ENCODE results near the gene SRM. TPM values are rescaled to one million over a fixed set of nuclear protein-coding genes. Genes with fewer than 3 reads are reported as not detected.
"Not testable (repeated sequence)": the region's sequence is repeated elsewhere in the genome, so short reads cannot be mapped to it uniquely, and the experiment has no call there.

The SRM gene
- total RNA-seq, 2 experiments from 2014 or later: 65.2 to 208 TPM

DNA sequence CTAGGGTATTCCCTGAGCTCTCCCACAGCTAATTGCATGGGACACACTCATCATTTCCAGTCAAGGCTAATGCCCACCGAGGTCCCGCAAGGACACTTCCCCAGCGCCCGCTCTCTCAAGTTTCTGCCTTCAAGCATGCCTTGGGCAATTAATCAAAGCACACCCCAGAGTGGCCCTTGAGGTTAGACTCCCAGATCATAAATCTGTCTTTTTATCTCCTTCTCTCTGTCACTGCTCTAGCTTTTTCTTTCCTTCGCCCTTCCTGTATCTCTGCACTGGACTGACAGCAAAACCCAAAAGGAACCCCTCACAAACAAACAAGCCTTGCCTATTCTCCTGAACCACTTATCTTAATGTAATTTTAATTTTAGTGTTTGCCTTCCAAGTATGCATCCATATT is 47.8 kb upstream of the SRM start:
- no peak overlapping the region for H3K4me3 ChIP-seq (ENCODE audit: low read depth, low read length, poor library complexity, severe bottlenecking)
- CTCF ChIA-PET (ENCODE audit: unreplicated experiment): no interaction called here
- no peak for TF ChIP-seq EZH2phosphoT487 (IDR thresholded peaks at IDR 0.05; ENCODE audit: borderline replicate concordance, low read depth, low read length)
- TF ChIP-seq, protein P1, sequence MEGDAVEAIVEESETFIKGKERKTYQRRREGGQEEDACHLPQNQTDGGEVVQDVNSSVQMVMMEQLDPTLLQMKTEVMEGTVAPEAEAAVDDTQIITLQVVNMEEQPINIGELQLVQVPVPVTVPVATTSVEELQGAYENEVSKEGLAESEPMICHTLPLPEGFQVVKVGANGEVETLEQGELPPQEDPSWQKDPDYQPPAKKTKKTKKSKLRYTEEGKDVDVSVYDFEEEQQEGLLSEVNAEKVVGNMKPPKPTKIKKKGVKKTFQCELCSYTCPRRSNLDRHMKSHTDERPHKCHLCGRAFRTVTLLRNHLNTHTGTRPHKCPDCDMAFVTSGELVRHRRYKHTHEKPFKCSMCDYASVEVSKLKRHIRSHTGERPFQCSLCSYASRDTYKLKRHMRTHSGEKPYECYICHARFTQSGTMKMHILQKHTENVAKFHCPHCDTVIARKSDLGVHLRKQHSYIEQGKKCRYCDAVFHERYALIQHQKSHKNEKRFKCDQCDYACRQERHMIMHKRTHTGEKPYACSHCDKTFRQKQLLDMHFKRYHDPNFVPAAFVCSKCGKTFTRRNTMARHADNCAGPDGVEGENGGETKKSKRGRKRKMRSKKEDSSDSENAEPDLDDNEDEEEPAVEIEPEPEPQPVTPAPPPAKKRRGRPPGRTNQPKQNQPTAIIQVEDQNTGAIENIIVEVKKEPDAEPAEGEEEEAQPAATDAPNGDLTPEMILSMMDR (conservative IDR thresholded peaks at IDR 0.05; ENCODE audit: low read length): no peak
- DNase-seq (ENCODE audit: low spot score): no peak
- H4K20me1 ChIP-seq (ENCODE audit: insufficient read depth, low read length): no peaks in the 10 kb centered on the region
- H2AFZ ChIP-seq (ENCODE audit: low read length): no peak overlapping the region
- no peaks in the 10 kb centered on the region for H3K4me1 ChIP-seq (ENCODE audit: insufficient read depth, low read length, poor library complexity, severe bottlenecking)
- H3K27ac ChIP-seq (ENCODE audit: low read depth, low read length, poor library complexity, severe bottlenecking): no peak overlapping the region
- no peak overlapping the region for H3K4me2 ChIP-seq (ENCODE audit: low read length)
- no peaks in the 10 kb centered on the region for H3K9me2 ChIP-seq (ENCODE audit: insufficient read depth, low read length)
- no peaks in the 10 kb centered on the region for H3K79me2 ChIP-seq (ENCODE audit: insufficient read depth, low read depth, low read length)
- no TSS peak for BruUV-seq (replicated peaks)
- H3K36me3 ChIP-seq (ENCODE audit: insufficient read depth, low read length): peaks cover 45% of the 10 kb centered on the region
- no peaks in the 10 kb centered on the region for H3K9me3 ChIP-seq (ENCODE audit: low read length)
- intact Hi-C loops (cut with micrococcal nuclease; ENCODE audit: unreplicated experiment): no loop called here
- POLR2A ChIA-PET: interaction anchor here (0.5 to 1.7 kb wide), 3 partner anchors 8 to 144 kb away, joined by 3 to 7 read pairs (median 4); partner anchors contain the start of gene EXOSC10

DNA sequence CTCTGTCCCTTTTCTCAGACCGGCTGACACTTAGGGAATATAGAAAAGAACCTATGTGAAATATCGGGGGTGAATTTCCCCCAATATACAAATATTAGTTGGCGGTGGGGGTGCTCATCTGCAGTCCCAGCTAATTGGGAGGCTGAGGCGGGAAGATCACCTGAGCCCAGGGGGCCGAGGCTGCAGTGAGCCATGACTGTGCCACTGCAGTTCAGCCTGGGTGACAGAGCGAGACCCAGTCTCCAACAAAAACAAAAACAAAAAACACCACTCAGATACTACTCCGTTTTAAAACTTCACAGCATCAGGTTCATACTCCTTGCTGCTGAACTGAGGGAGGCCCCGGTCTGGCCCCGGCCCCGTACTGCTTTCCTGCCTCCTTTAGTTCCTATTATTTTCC is 45.8 kb upstream of the SRM start:
- BruUV-seq (replicated peaks): no TSS peak
- H3K4me2 ChIP-seq (ENCODE audit: low read length): no peak overlapping the region
- no peaks in the 10 kb centered on the region for H3K9me3 ChIP-seq (ENCODE audit: low read length)
- no peak overlapping the region for H2AFZ ChIP-seq (ENCODE audit: low read length)
- H3K36me3 ChIP-seq (ENCODE audit: insufficient read depth, low read length): peaks cover 37% of the 10 kb centered on the region
- CTCF ChIA-PET (ENCODE audit: unreplicated experiment): no interaction called here
- TF ChIP-seq EZH2phosphoT487 (IDR thresholded peaks at IDR 0.05; ENCODE audit: borderline replicate concordance, low read depth, low read length): no peak
- TF ChIP-seq, protein P1 (conservative IDR thresholded peaks at IDR 0.05; ENCODE audit: low read length): no peak
- no peak overlapping the region for H3K4me3 ChIP-seq (ENCODE audit: low read depth, low read length, poor library complexity, severe bottlenecking)
- no peaks in the 10 kb centered on the region for H3K9me2 ChIP-seq (ENCODE audit: insufficient read depth, low read length)
- no peak for DNase-seq (ENCODE audit: low spot score)
- intact Hi-C loops (cut with micrococcal nuclease; ENCODE audit: unreplicated experiment): no loop called here
- no peaks in the 10 kb centered on the region for H3K4me1 ChIP-seq (ENCODE audit: insufficient read depth, low read length, poor library complexity, severe bottlenecking)
- H3K79me2 ChIP-seq (ENCODE audit: insufficient read depth, low read depth, low read length): no peaks in the 10 kb centered on the region
- no peaks in the 10 kb centered on the region for H4K20me1 ChIP-seq (ENCODE audit: insufficient read depth, low read length)
- POLR2A ChIA-PET: no interaction called here
- H3K27ac ChIP-seq (ENCODE audit: low read depth, low read length, poor library complexity, severe bottlenecking): no peak overlapping the region

DNA sequence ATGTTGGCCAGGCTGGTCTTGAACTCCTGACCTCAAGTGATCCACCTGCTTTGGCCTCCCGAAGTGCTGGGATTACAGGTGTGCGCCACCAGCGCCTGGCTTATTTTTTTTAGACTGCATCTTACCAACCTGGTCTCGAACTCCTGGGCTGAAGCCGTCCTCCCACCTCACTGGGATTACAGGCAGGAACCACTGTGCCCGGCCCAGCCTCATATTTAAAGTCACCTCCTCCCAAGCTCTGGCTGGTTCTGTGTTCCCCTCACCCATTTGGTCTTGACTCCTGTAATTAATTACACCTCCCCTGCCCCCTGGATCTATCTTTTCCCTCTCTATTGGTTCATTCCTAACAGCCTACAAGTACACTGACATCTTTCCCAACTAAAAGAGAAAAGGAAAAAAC is 41.5 kb upstream of the SRM start:
- no peaks in the 10 kb centered on the region for H3K9me2 ChIP-seq (ENCODE audit: insufficient read depth, low read length)

DNA sequence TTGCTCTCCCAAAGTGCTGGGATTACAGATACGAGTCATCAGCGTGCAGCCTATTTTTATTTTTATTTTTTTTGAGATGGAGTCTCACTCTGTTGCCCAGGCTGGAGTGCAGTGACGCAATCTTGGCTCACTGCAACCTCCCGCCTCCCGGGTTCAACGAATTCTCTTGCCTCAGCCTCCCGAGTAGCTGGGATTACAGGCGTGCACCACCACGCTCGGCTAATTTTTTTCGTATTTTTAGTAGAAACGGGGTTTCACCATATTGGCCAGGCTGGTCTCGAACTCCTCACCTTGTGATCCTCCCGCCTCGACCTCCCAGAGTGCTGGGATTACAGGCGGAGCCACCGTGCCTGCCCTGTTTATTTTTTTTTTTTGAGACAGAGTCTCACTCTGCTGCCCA is 41.0 kb upstream of the SRM start:
- intact Hi-C loops (cut with micrococcal nuclease; ENCODE audit: unreplicated experiment); CTCF ChIA-PET (ENCODE audit: unreplicated experiment); H3K4me2 ChIP-seq (ENCODE audit: low read length); H3K9me2 ChIP-seq (ENCODE audit: insufficient read depth, low read length); H3K27ac ChIP-seq (ENCODE audit: low read depth, low read length, poor library complexity, severe bottlenecking); H2AFZ ChIP-seq (ENCODE audit: low read length); H3K9me3 ChIP-seq (ENCODE audit: low read length); DNase-seq (ENCODE audit: low spot score); H4K20me1 ChIP-seq (ENCODE audit: insufficient read depth, low read length); H3K4me3 ChIP-seq (ENCODE audit: low read depth, low read length, poor library complexity, severe bottlenecking); BruUV-seq (replicated peaks): not testable (repeated sequence)
- peaks cover 16% of the 10 kb centered on the region for H3K4me1 ChIP-seq (ENCODE audit: insufficient read depth, low read length, poor library complexity, severe bottlenecking)
- H3K36me3 ChIP-seq (ENCODE audit: insufficient read depth, low read length): peaks cover 26% of the 10 kb centered on the region
- POLR2A ChIA-PET: interaction anchor here (0.6 to 1.0 kb wide), 2 partner anchors 31 to 249 kb away, joined by 3 to 5 read pairs; no protein-coding TSS in a partner anchor
- peaks cover 18% of the 10 kb centered on the region for H3K79me2 ChIP-seq (ENCODE audit: insufficient read depth, low read depth, low read length)

More for the DNA sequence above, 41.5 kb upstream of the SRM start:
- no peak for TF ChIP-seq EZH2phosphoT487 (IDR thresholded peaks at IDR 0.05; ENCODE audit: borderline replicate concordance, low read depth, low read length)
- TF ChIP-seq, protein P1 (conservative IDR thresholded peaks at IDR 0.05; ENCODE audit: low read length): no peak
- Histone ChIP-seq H2AFZ (ENCODE audit: low read length) (no peak overlapping the region), H3K36me3 (ENCODE audit: insufficient read depth, low read length) (peaks cover 26% of the 10 kb centered on the region), H3K9me3 (ENCODE audit: low read length) (no peaks in the 10 kb centered on the region), H3K4me3 (ENCODE audit: low read depth, low read length, poor library complexity, severe bottlenecking) (no peak overlapping the region), H4K20me1 (ENCODE audit: insufficient read depth, low read length) (no peaks in the 10 kb centered on the region), H3K4me2 (ENCODE audit: low read length) (no peak overlapping the region), H3K27ac (ENCODE audit: low read depth, low read length, poor library complexity, severe bottlenecking) (no peak overlapping the region), H3K4me1 (ENCODE audit: insufficient read depth, low read length, poor library complexity, severe bottlenecking) (peaks cover 16% of the 10 kb centered on the region), H3K79me2 (ENCODE audit: insufficient read depth, low read depth, low read length) (peaks cover 18% of the 10 kb centered on the region)
- ChIA-PET POLR2A (interaction anchor here (0.5 to 1.0 kb wide), 2 partner anchors 21 to 30 kb away, joined by 3 to 5 read pairs; no protein-coding TSS in a partner anchor), CTCF (ENCODE audit: unreplicated experiment) (no interaction called here)
- BruUV-seq (replicated peaks): no TSS peak
- intact Hi-C loops (cut with micrococcal nuclease; ENCODE audit: unreplicated experiment): no loop called here
- no peak for DNase-seq (ENCODE audit: low spot score)

Data from OCI-LY7 (cell line).